Progenitor cell of endocrine pancreas (in vitro differentiated cells): ENCODE measurements around the gene ADAM8. TPM values are rescaled to one million over a fixed set of nuclear protein-coding genes. Genes with fewer than 3 reads are reported as not detected.
"Not testable (repeated sequence)": the region's sequence is repeated elsewhere in the genome, so short reads cannot be mapped to it uniquely, and the experiment has no call there.

Experiments
- DNase-seq: peaks from one replicate; pipeline ENCODE4 v3.0.0; 2021; ENCODE audit warnings: low spot score; ENCODE audit not compliant: unreplicated experiment
- H3K27ac Mint-ChIP-seq: 2 replicates; pipeline ENCODE4 v1.8.0; 2021; ENCODE audit warnings: mild to moderate bottlenecking, moderate library complexity, mixed read lengths
- H3K27me3 Mint-ChIP-seq: 2 replicates; pipeline ENCODE4 v1.8.0; 2021; ENCODE audit warnings: mixed read lengths
- H3K36me3 Mint-ChIP-seq: 2 replicates; pipeline ENCODE4 v1.8.0; 2022; ENCODE audit warnings: mixed read lengths; ENCODE audit not compliant: insufficient read depth
- H3K4me1 Mint-ChIP-seq: 2 replicates; pipeline ENCODE4 v1.8.0; 2021; ENCODE audit warnings: low read depth, mixed read lengths
- H3K4me3 Mint-ChIP-seq: 2 replicates; pipeline ENCODE4 v1.8.0; 2021; ENCODE audit warnings: low read depth, mild to moderate bottlenecking, moderate library complexity, mixed read lengths
- H3K9me3 Mint-ChIP-seq: 2 replicates; pipeline ENCODE4 v1.8.0; 2021; ENCODE audit warnings: low read depth, mixed read lengths
- long read RNA-seq: library from polyadenylated mRNA; unstranded; transcript quantifications from one replicate; pipeline ENCODE4 v2.0.0, GENCODE V29; 2020
- total RNA-seq: library from RNA; stranded (reverse); gene quantifications from 2 replicates; pipeline ENCODE4 v1.2.1, GENCODE V29; 2021
- TF ChIP-seq, protein P1 (sequence below): fragments of 200-600 bp; sonication (generic); IDR thresholded peaks from one replicate; pipeline ENCODE4 v1.5.0; 2021; ENCODE audit warnings: antibody characterized with exemption, mild to moderate bottlenecking; ENCODE audit not compliant: unreplicated experiment

The ADAM8 gene
- 13.7 and 16.3 TPM in 2 replicates for total RNA-seq
- long read RNA-seq, result 0 reads

DNA sequence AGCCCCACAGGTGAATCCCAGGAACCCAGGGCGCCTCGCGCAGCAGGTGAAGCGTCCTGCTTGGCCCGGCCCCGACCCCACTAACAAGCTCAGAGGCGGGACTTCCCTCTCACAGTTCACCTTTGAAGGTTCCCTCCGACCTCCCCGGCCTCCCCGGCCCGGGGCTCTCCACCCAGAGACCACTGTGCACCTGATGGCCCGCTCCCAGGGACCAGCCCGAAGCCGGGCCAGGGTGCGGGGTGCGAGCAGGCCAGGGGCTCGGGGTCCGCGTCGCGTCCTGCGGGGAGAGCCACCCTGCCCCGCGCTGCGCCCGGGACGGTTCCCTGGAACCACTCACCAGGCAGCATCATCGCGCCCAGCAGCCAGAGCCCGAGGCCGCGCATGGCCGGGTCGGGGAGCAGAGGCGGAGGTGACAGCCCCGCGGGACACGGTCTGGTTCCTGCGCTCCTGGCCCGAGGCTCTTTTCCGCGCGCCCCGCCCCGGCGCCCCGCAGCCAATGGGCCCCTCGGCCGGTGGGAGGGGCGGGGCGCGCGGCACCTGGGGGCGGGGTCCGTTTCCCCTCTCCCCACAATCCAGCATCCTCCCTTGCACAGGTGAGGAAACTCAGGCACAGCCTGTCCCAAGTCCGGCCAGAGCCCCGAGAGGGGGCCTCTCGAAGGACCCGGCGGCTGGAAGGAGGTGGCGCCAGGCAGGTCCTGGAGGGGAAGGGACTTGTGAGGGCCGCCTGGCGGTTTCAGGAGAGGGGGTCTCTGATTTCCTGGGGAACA lies at the start of gene ADAM8:
TSS of gene ADAM8 (minus strand) at position 434 of the 767 bp plus-strand sequence. CDS start at position 383, 51 bp downstream.
- no peaks in the 10 kb centered on the region for H3K36me3 Mint-ChIP-seq
- H3K27me3 Mint-ChIP-seq, result no peaks in the 10 kb centered on the region
- H3K9me3 Mint-ChIP-seq, result no peaks in the 10 kb centered on the region
- TF ChIP-seq, protein P1, sequence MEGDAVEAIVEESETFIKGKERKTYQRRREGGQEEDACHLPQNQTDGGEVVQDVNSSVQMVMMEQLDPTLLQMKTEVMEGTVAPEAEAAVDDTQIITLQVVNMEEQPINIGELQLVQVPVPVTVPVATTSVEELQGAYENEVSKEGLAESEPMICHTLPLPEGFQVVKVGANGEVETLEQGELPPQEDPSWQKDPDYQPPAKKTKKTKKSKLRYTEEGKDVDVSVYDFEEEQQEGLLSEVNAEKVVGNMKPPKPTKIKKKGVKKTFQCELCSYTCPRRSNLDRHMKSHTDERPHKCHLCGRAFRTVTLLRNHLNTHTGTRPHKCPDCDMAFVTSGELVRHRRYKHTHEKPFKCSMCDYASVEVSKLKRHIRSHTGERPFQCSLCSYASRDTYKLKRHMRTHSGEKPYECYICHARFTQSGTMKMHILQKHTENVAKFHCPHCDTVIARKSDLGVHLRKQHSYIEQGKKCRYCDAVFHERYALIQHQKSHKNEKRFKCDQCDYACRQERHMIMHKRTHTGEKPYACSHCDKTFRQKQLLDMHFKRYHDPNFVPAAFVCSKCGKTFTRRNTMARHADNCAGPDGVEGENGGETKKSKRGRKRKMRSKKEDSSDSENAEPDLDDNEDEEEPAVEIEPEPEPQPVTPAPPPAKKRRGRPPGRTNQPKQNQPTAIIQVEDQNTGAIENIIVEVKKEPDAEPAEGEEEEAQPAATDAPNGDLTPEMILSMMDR, result no peak
- DNase-seq, result peak; percentile 60
- H3K4me3 Mint-ChIP-seq, result peak within 1 kb of the TSS; percentile 31
- peak within 1 kb of the TSS; percentile 96 for H3K27ac Mint-ChIP-seq
- peaks cover 24% of the 10 kb centered on the region for H3K4me1 Mint-ChIP-seq

DNA sequence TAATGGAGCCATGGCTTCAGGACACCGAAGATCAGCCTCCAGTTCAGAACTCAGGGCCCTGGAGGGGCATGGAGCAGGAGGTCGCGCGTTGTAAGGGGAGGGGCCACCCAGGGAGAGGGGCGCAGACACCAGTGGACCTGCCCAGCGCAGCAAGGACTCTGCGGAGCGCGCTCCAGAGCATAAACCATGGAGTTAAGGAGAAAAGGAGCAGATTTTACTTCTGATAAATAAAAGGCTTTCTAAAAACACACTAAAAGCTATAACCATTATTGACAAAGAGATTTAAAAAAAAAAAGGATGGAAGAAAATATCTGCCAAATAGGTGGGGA lies 49.5 kb upstream of the ADAM8 start:
- TF ChIP-seq, protein P1, result no peak
- no peaks in the 10 kb centered on the region for H3K36me3 Mint-ChIP-seq
- peaks cover 4% of the 10 kb centered on the region for H3K4me1 Mint-ChIP-seq
- no peak overlapping the region for H3K27ac Mint-ChIP-seq
- peaks cover 55% of the 10 kb centered on the region for H3K27me3 Mint-ChIP-seq
- H3K4me3 Mint-ChIP-seq, result peak overlapping the region; percentile 58
- no peak for DNase-seq
- H3K9me3 Mint-ChIP-seq, result no peaks in the 10 kb centered on the region

DNA sequence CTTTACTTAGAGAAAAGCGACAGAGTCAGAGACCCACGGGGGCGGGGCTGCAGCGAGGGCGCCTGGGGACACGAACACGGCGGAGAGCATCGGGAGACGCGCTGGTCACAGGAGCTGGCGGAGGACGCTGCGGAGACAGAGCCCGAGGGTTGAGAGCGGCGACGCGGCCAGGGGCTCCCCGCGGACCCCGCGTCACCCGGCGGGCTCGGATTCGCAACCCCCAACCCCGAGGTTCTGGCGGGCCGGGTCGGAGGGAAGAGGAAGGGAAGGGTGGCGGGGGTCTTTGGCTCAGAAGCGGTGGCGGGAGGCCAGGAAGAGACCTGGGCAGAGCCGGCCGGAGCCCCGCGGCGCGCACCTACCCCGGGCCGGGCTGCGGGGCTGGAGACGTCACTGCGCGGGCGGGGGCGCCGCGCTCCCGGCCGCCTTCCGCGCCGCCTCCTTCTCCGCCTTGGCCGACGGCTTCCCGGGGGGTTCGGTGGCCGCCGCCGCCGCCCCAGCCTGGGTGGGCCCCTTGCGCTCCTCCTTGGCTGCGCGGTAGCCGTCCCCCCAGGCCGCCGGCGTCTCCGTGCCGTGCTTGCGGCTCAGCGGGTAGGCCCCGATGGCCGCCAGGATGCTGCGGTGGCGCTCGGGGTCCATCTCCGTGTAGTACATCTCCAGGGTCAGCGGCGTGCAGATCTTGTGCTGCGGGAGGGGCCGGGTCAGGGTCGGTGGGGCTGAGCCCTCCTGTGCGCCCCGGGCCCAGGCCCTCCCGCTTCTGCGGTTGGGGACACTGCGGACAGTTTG lies 49.0 kb upstream of the ADAM8 start:
- peaks cover 4% of the 10 kb centered on the region for H3K4me1 Mint-ChIP-seq
- TF ChIP-seq, protein P1, result no peak
- H3K36me3 Mint-ChIP-seq, result no peaks in the 10 kb centered on the region
- peak overlapping the region; percentile 59 for H3K4me3 Mint-ChIP-seq
- H3K27ac Mint-ChIP-seq, result no peak overlapping the region
- H3K9me3 Mint-ChIP-seq, result no peaks in the 10 kb centered on the region
- no peak for DNase-seq
- H3K27me3 Mint-ChIP-seq, result peaks cover 49% of the 10 kb centered on the region

DNA sequence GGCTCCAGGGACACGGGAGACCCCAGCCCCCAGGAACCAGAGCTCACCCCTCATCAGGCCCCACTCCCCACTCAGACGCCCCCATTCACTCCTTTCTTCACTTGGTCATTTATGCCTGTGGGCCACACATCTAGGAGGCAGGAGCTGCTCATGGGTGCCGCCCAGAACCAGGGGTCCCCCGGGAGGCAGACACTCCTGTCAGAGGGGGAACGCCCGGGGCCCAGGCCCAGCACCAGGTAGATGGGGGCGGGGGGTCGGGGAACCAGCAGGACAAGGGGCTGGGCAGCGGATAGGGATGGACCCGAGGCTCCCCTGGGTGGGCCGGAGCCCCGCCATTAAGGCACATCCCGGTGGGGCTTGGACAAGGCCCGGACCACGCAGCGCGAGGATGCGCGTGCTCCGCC lies 48.2 kb upstream of the ADAM8 start:
- no peak for DNase-seq
- H3K36me3 Mint-ChIP-seq, result no peaks in the 10 kb centered on the region
- TF ChIP-seq, protein P1, result no peak
- H3K27ac Mint-ChIP-seq, result no peak overlapping the region
- H3K4me3 Mint-ChIP-seq, result no peak overlapping the region
- H3K27me3 Mint-ChIP-seq, result peaks cover 51% of the 10 kb centered on the region
- H3K4me1 Mint-ChIP-seq, result peaks cover 4% of the 10 kb centered on the region
- no peaks in the 10 kb centered on the region for H3K9me3 Mint-ChIP-seq

DNA sequence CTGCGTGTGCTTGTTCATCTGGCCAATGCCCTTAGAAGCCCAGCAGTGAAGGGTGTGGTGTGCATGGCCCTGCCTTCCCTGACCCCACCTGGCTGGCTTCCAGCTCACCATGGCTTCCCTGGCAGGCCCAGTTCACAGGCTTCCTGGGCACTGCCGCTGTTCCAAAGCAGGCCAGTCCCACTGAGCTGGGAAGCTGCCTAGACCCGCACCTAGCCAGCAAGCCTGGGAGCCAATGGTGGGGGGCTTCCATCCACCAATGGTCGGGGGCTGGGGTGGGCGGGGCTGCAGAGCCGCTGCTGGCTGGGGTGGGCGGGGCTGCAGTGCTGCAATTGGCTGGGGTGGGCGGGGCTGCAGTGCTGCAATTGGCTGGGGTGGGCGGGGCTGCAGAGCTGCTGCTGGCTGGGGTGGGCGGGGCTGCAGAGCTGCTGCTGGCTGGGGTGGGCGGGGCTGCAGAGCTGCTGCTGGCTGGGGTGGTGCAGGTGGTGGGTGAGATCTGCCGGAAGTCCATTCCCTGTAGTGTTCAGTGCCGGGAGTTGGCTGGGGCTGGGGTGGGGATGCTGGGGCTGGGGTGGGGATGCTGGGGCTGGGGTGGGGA lies 47.6 kb upstream of the ADAM8 start:
- H3K4me3 Mint-ChIP-seq, result no peak overlapping the region
- H3K27ac Mint-ChIP-seq, result no peak overlapping the region
- H3K4me1 Mint-ChIP-seq, result peaks cover 4% of the 10 kb centered on the region
- TF ChIP-seq, protein P1, result no peak
- no peak for DNase-seq
- no peaks in the 10 kb centered on the region for H3K9me3 Mint-ChIP-seq
- peaks cover 50% of the 10 kb centered on the region for H3K27me3 Mint-ChIP-seq
- H3K36me3 Mint-ChIP-seq, result no peaks in the 10 kb centered on the region

DNA sequence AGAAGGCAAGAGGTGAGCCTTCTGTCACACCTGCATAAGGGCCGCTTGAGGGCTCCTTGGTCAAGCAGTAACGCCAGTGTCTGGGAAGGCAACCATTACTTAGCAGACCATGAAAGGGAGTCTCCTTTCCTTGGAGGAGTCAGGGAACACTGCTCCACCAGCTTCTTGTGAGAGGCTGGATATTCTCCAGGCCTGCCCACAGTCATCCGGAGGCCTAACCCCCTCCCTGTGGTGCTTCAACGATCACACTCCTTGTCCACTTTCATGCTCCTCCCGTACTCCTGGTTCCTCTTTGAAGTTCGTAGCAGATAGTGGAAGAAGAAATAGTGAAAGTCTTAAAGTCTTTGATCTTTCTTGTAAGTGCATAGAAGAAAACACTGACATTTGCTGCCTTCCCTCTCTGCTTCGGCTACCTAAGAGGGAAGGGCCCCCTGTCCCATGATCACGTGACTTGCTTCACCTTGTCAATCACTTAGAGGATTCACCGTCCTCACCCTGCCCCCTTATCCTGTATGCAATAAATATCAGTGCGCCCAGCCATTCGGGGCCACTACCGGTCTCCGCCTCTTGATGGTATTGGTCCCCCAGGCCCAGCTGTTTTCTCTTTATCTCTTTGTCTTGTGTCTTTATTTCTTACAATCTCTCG lies 45.5 kb upstream of the ADAM8 start:
- DNase-seq, H3K4me1 Mint-ChIP-seq, H3K27ac Mint-ChIP-seq, H3K4me3 Mint-ChIP-seq, H3K36me3 Mint-ChIP-seq, H3K9me3 Mint-ChIP-seq: not testable (repeated sequence)
- peaks cover 36% of the 10 kb centered on the region for H3K27me3 Mint-ChIP-seq

DNA sequence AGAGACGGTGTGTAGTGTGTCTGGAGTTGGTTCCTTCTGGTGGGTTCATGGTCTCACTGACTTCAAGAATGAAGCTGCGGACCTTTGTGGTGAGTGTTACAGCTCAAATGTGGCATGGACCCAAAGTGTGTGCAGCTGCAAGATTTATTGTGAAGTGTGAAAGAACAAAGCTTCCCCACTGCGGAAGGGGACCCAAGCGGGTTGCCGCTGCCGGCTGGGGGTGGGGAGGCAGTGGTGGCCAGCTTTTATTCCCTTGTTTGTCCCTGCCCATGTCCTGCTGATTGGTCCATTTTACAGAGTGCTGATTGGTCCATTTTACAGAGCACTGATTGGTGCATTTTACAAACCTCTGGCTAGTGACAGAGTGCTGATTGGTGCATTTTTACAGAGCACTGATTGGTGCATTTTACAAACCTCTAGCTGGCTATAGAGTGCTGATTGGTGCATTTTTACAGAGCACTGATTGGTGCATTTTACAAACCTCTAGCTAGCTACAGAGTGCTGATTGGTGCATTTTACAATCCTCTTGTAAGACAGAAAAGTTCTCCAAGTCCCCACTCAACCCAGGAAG lies 44.3 kb upstream of the ADAM8 start:
- not testable (repeated sequence) for DNase-seq, H3K27ac Mint-ChIP-seq, H3K36me3 Mint-ChIP-seq, H3K4me1 Mint-ChIP-seq, H3K4me3 Mint-ChIP-seq, H3K9me3 Mint-ChIP-seq
- H3K27me3 Mint-ChIP-seq, result peaks cover 25% of the 10 kb centered on the region
